ENCODE data around the gene FLG2.
"Not testable (repeated sequence)": the region's sequence is repeated elsewhere in the genome, so short reads cannot be mapped to it uniquely, and the experiment has no call there.

The FLG2 gene

DNA sequence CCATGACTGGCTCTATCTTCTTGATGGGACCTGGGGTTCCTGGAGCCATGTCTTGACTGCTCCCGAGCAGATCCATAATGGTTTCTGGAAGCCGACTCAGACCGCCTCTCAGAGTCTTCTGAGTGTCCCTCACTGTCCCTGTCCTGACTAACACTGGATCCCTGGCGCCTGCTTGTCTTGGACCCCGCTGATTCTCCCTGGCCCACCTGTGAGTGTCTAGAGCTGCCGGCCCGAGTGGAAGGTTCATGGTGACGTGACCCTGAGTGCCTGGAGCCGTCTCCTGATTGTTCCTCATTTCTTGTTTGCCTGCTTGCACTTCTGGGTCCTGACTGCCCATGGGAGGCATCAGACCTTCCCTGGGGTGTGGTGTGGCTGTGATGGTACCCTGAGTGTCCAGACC, 49.9 kb downstream of the FLG2 start:
- DNase-seq, result no peak

DNA sequence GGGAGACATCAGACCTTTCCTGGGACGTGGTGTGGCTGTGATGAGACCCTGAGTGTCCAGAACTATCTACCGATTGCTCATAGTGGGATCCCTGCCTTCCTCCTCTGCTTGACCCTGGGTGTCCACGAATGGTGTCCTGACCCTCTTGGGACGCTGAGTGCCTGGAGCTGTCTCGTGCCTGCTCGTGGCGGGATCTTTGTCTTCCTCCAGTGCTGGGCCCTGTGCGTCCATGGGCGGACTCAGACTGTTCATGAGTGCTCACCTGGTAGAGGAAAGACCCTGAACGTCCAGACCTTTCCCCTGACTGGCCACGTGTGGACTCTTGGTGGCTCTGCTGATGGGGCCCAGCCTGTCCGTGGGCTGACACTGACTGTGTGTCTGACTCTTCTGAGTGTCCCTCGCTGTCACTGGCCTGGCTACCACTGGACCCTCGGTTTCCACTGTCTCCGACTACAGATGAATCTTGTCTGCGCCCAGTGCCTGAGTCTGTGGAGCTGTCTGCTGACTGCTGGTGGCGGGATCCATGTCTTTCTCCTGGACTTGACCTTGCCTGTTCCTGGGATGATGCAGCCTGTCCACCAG, 50.4 kb downstream of the FLG2 start:
- not testable (repeated sequence) for DNase-seq

DNA sequence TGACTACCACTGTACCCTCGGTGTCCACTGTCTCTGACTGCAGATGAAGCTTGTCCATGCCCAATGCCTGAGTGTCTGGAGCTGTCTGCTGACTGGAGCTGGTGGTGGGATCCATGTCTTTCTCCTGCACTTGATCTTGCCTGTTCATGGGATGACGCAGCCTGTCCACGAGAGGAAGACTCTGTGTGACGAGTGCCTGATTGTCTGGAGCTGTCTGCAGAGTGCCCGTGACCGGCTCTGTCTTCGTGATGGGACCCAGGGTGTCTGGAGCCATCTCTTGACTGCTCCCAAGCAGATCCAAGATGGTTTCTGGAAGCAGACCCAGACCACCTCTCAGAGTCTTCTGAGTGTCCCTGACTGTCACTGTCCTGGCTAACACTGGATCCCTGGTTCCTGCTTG, 51.0 kb downstream of the FLG2 start:
- DNase-seq, result not testable (repeated sequence)

DNA sequence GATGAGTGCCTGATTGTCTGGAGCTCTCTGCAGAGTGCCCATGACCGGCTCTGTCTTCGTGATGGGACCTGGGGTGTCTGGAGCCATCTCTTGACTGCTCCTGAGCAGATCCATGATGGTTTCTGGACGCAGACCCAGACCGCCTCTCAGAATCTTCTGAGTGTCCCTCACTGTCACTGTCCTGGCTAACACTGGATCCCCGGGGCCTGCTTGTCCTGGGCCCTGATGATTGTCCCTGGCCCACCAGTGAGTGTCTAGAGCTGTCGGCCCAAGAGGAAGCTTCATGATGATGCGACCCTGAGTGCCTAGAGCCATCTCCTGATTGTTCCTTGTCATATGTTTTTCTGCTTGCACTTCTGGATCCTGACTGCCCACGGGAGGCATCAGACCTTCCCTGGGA, 51.8 kb downstream of the FLG2 start:
- not testable (repeated sequence) for DNase-seq

DNA sequence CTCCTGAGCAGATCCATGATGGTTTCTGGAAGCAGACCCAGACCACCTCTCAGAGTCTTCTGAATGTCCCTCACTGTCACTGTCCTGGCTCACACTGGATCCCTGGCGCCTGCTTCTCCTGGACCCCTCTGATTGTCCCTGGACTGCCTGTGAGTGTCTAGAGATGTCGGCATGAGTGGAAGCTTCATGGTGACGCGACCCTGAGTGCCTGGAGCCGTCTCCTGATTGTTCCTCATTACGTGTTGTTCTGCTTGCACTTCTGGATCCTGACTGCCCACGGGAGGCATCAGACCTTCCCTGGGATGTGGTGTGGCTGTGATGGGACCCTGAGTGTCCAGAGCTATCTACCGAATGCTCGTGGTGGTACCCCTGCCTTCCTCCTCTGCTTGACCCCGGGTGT, 53.7 kb downstream of the FLG2 start:
- not testable (repeated sequence) for DNase-seq

DNA sequence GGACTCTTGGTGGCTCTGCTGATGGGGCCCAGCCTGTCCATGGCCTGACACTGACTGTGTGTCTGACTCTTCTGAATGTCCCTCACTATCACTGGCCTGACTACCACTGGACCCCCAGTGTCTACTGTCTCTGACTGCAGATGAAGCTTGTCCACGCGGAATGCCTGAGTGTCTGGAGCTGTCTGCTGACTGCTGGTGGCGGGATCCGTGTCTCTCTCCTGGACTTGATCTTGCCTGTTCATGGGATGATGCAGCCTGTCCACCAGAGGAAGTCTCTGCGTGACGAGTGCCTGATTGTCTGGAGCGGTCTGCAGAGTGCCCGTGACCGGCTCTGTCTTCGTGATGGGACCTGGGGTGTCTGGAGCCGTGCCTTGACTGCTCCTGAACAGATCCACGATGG, 55.0 kb downstream of the FLG2 start:
- DNase-seq, result not testable (repeated sequence)

DNA sequence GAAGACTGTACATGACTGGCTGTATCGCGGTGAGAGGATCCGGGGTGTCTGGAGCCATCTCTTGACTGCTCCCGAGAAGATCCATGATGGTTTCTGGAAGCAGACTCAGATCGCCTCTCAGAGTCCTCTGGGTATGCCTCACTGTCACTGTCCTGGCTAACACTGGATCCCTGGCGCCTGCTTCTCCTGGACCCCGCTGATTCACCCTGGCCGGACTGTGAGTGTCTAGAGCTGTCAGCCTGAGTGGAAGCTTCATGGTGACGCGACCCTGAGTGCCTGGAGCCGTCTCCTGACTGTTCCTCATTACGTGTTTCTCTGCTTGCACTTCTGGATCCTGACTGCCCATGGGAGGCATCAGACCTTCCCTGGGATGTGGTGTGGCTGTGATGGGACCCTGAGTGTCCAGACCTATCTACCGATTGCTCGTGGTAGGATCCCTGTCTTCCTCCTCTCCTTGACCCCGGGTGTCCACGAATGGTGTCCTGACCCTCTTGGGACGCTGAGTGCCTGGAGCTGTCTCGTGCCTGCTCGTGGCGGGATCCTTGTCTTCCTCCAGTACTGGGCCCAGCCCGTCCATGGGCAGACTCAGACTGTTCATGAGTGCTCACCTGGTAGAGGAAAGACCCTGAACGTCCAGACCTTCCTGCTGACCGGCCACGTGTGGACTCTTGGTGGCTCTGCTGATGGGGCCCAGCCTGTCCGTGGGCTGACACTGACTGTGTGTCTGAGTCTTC, 56.5 kb downstream of the FLG2 start:
- DNase-seq, result not testable (repeated sequence)
